ENCODE results near the gene TAPBPL.
"Not testable (repeated sequence)": the region's sequence is repeated elsewhere in the genome, so short reads cannot be mapped to it uniquely, and the experiment has no call there.

TAPBPL gene

GRCh38 chr12:6425590-6426531, 26.0 kb upstream of the TAPBPL start:
- H3K36me3 ChIP-seq (ENCODE audit: control insufficient read depth, insufficient read depth, low read length, severe bottlenecking): no peaks in the 10 kb centered on the region
- no peak overlapping the region for H3K9ac ChIP-seq (ENCODE audit: low read length)
- no peaks in the 10 kb centered on the region for H3K27me3 ChIP-seq (replicated peaks; ENCODE audit: control insufficient read depth, insufficient read depth, low read length)
- no peak overlapping the region for H3K4me3 ChIP-seq (ENCODE audit: low read length)
- no peak for DNase-seq (ENCODE audit: low read depth)
- peaks cover 16% of the 10 kb centered on the region for H3K4me1 ChIP-seq (ENCODE audit: control insufficient read depth, insufficient read depth, low read length)
- H3K9me3 ChIP-seq (ENCODE audit: control insufficient read depth, low read length): no peaks in the 10 kb centered on the region

- Histone ChIP-seq H3K4me1 (ENCODE audit: control insufficient read depth, insufficient read depth, low read length) (peaks cover 25% of the 10 kb centered on the region), H3K4me3 (ENCODE audit: low read length) (no peak overlapping the region), H3K9ac (ENCODE audit: low read length) (no peak overlapping the region), H3K36me3 (ENCODE audit: control insufficient read depth, insufficient read depth, low read length, severe bottlenecking) (no peaks in the 10 kb centered on the region), H3K27me3 (replicated peaks; ENCODE audit: control insufficient read depth, insufficient read depth, low read length) (no peaks in the 10 kb centered on the region), H3K9me3 (ENCODE audit: control insufficient read depth, low read length) (no peaks in the 10 kb centered on the region)
- no peak for DNase-seq (ENCODE audit: low read depth)
Observed at GRCh38 chr12:6426882-6427671, 24.8 kb upstream of the TAPBPL start.

GRCh38 chr12:6427796-6428195, 24.0 kb upstream of the TAPBPL start:
- not testable (repeated sequence) for DNase-seq (ENCODE audit: low read depth); H3K4me3 ChIP-seq (ENCODE audit: low read length); H3K9me3 ChIP-seq (ENCODE audit: control insufficient read depth, low read length); H3K9ac ChIP-seq (ENCODE audit: low read length); H3K27me3 ChIP-seq (replicated peaks; ENCODE audit: control insufficient read depth, insufficient read depth, low read length); H3K36me3 ChIP-seq (ENCODE audit: control insufficient read depth, insufficient read depth, low read length, severe bottlenecking)
- H3K4me1 ChIP-seq (ENCODE audit: control insufficient read depth, insufficient read depth, low read length): peaks cover 25% of the 10 kb centered on the region

- Histone ChIP-seq H3K9ac (ENCODE audit: low read length) (no peak overlapping the region), H3K9me3 (ENCODE audit: control insufficient read depth, low read length) (no peaks in the 10 kb centered on the region), H3K4me1 (ENCODE audit: control insufficient read depth, insufficient read depth, low read length) (peaks cover 25% of the 10 kb centered on the region), H3K36me3 (ENCODE audit: control insufficient read depth, insufficient read depth, low read length, severe bottlenecking) (no peaks in the 10 kb centered on the region), H3K4me3 (ENCODE audit: low read length) (no peak overlapping the region), H3K27me3 (replicated peaks; ENCODE audit: control insufficient read depth, insufficient read depth, low read length) (no peaks in the 10 kb centered on the region)
- no peak for DNase-seq (ENCODE audit: low read depth)
Observed at GRCh38 chr12:6428326-6428725, 23.5 kb upstream of the TAPBPL start.

- DNase-seq (ENCODE audit: low read depth): peak; percentile 97
- Histone ChIP-seq H3K27me3 (replicated peaks; ENCODE audit: control insufficient read depth, insufficient read depth, low read length) (no peaks in the 10 kb centered on the region), H3K36me3 (ENCODE audit: control insufficient read depth, insufficient read depth, low read length, severe bottlenecking) (no peaks in the 10 kb centered on the region), H3K4me3 (ENCODE audit: low read length) (peak overlapping the region; percentile 68), H3K4me1 (ENCODE audit: control insufficient read depth, insufficient read depth, low read length) (peaks cover 19% of the 10 kb centered on the region), H3K9ac (ENCODE audit: low read length) (peak overlapping the region; percentile 86), H3K9me3 (ENCODE audit: control insufficient read depth, low read length) (no peaks in the 10 kb centered on the region)
Observed at GRCh38 chr12:6430124-6430989, 21.5 kb upstream of the TAPBPL start.

- H3K36me3 ChIP-seq (ENCODE audit: control insufficient read depth, insufficient read depth, low read length, severe bottlenecking): no peaks in the 10 kb centered on the region
- H3K9ac ChIP-seq (ENCODE audit: low read length): no peak overlapping the region
- H3K4me1 ChIP-seq (ENCODE audit: control insufficient read depth, insufficient read depth, low read length): peaks cover 19% of the 10 kb centered on the region
- H3K27me3 ChIP-seq (replicated peaks; ENCODE audit: control insufficient read depth, insufficient read depth, low read length): no peaks in the 10 kb centered on the region
- no peak for DNase-seq (ENCODE audit: low read depth)
- H3K9me3 ChIP-seq (ENCODE audit: control insufficient read depth, low read length): no peaks in the 10 kb centered on the region
- no peak overlapping the region for H3K4me3 ChIP-seq (ENCODE audit: low read length)
Observed at GRCh38 chr12:6432991-6433390, 18.9 kb upstream of the TAPBPL start.

GRCh38 chr12:6434205-6435140, 17.4 kb upstream of the TAPBPL start:
- no peak overlapping the region for H3K4me3 ChIP-seq (ENCODE audit: low read length)
- H3K9ac ChIP-seq (ENCODE audit: low read length): no peak overlapping the region
- no peak for DNase-seq (ENCODE audit: low read depth)
- no peaks in the 10 kb centered on the region for H3K36me3 ChIP-seq (ENCODE audit: control insufficient read depth, insufficient read depth, low read length, severe bottlenecking)
- no peaks in the 10 kb centered on the region for H3K27me3 ChIP-seq (replicated peaks; ENCODE audit: control insufficient read depth, insufficient read depth, low read length)
- H3K4me1 ChIP-seq (ENCODE audit: control insufficient read depth, insufficient read depth, low read length): peaks cover 19% of the 10 kb centered on the region
- H3K9me3 ChIP-seq (ENCODE audit: control insufficient read depth, low read length): no peaks in the 10 kb centered on the region

GRCh38 chr12:6435961-6436715, 15.7 kb upstream of the TAPBPL start:
- H3K4me3 ChIP-seq (ENCODE audit: low read length): no peak overlapping the region
- H3K9ac ChIP-seq (ENCODE audit: low read length): no peak overlapping the region
- H3K4me1 ChIP-seq (ENCODE audit: control insufficient read depth, insufficient read depth, low read length): peaks cover 6% of the 10 kb centered on the region
- DNase-seq (ENCODE audit: low read depth): no peak
- no peaks in the 10 kb centered on the region for H3K9me3 ChIP-seq (ENCODE audit: control insufficient read depth, low read length)
- H3K27me3 ChIP-seq (replicated peaks; ENCODE audit: control insufficient read depth, insufficient read depth, low read length): no peaks in the 10 kb centered on the region
- no peaks in the 10 kb centered on the region for H3K36me3 ChIP-seq (ENCODE audit: control insufficient read depth, insufficient read depth, low read length, severe bottlenecking)

GRCh38 chr12:6437586-6437985, 14.3 kb upstream of the TAPBPL start:
- no peaks in the 10 kb centered on the region for H3K9me3 ChIP-seq (ENCODE audit: control insufficient read depth, low read length)
- no peak for DNase-seq (ENCODE audit: low read depth)
- H3K27me3 ChIP-seq (replicated peaks; ENCODE audit: control insufficient read depth, insufficient read depth, low read length): no peaks in the 10 kb centered on the region
- no peak overlapping the region for H3K4me3 ChIP-seq (ENCODE audit: low read length)
- no peaks in the 10 kb centered on the region for H3K4me1 ChIP-seq (ENCODE audit: control insufficient read depth, insufficient read depth, low read length)
- H3K9ac ChIP-seq (ENCODE audit: low read length): no peak overlapping the region
- no peaks in the 10 kb centered on the region for H3K36me3 ChIP-seq (ENCODE audit: control insufficient read depth, insufficient read depth, low read length, severe bottlenecking)

GRCh38 chr12:6438345-6438744, 13.5 kb upstream of the TAPBPL start:
- Histone ChIP-seq H3K36me3 (ENCODE audit: control insufficient read depth, insufficient read depth, low read length, severe bottlenecking) (no peaks in the 10 kb centered on the region), H3K4me1 (ENCODE audit: control insufficient read depth, insufficient read depth, low read length) (no peaks in the 10 kb centered on the region), H3K9ac (ENCODE audit: low read length) (no peak overlapping the region), H3K27me3 (replicated peaks; ENCODE audit: control insufficient read depth, insufficient read depth, low read length) (no peaks in the 10 kb centered on the region), H3K9me3 (ENCODE audit: control insufficient read depth, low read length) (no peaks in the 10 kb centered on the region), H3K4me3 (ENCODE audit: low read length) (no peak overlapping the region)
- DNase-seq (ENCODE audit: low read depth): no peak

All from adipocyte (in vitro differentiated cells).